NCI-H82 treated with DMSO at 0.1 percent for 48 hours (cell line): Measurements from ENCODE around the gene MBLAC1.

ENCODE experiments used
- DNase-seq: peaks from one replicate; lab custom pipeline; 2025; ENCODE audit not compliant: unreplicated experiment; lab: John Stamatoyannopoulos, UW

MBLAC1 gene

GRCh38 chr7:100095704-100096103 is 31.1 kb upstream of the MBLAC1 start:
- no peak for DNase-seq

GRCh38 chr7:100098913-100099312 is 27.9 kb upstream of the MBLAC1 start:
- no peak for DNase-seq

GRCh38 chr7:100099452-100099851 is 27.3 kb upstream of the MBLAC1 start:
- DNase-seq: no peak

- DNase-seq: peak; percentile 63
Measured at GRCh38 chr7:100100420-100101015, 26.2 kb upstream of the MBLAC1 start.

GRCh38 chr7:100101016-100101862 is 25.5 kb upstream of the MBLAC1 start, which contains the start of the genes AP4M1 and MCM7:
Gene AP4M1, plus strand, starts transcription at chr7:100101643. Its CDS starts 72 bp downstream, at chr7:100101715.
Gene MCM7, minus strand, starts transcription at chr7:100101397. Its CDS starts 103 bp downstream, at chr7:100101294.
- DNase-seq: peak; percentile 96

- no peak for DNase-seq
Measured at GRCh38 chr7:100102950-100103840, 23.6 kb upstream of the MBLAC1 start.

GRCh38 chr7:100105534-100105933 is 21.2 kb upstream of the MBLAC1 start:
- DNase-seq: no peak

- DNase-seq: no peak
Measured at GRCh38 chr7:100106633-100107032, 20.1 kb upstream of the MBLAC1 start.

- DNase-seq: no peak
Measured at GRCh38 chr7:100107125-100107737, 19.5 kb upstream of the MBLAC1 start.

GRCh38 chr7:100107890-100108289 is 18.9 kb upstream of the MBLAC1 start:
- no peak for DNase-seq

GRCh38 chr7:100109521-100110163 is 17.1 kb upstream of the MBLAC1 start:
- DNase-seq: no peak

- no peak for DNase-seq
Measured at GRCh38 chr7:100111156-100111555, 15.6 kb upstream of the MBLAC1 start.

GRCh38 chr7:100111914-100112313 is 14.9 kb upstream of the MBLAC1 start:
- DNase-seq: no peak

- no peak for DNase-seq
Measured at GRCh38 chr7:100115026-100115425, 11.7 kb upstream of the MBLAC1 start.

GRCh38 chr7:100118388-100119071 is 8.2 kb upstream of the MBLAC1 start:
- no peak for DNase-seq

- peak; percentile 87 for DNase-seq
Measured at GRCh38 chr7:100119072-100119969, 7.4 kb upstream of the MBLAC1 start, which contains the start of the genes CNPY4 and TAF6. Gene CNPY4, plus strand, starts transcription at chr7:100119634. Its CDS starts 111 bp downstream, at chr7:100119745. Gene TAF6, minus strand, starts transcription at chr7:100119358. Its CDS starts 5,149 bp downstream, at chr7:100114209.

GRCh38 chr7:100119970-100120732 is 6.6 kb upstream of the MBLAC1 start:
- DNase-seq: peak; percentile 28

GRCh38 chr7:100120733-100121036 is 6.1 kb upstream of the MBLAC1 start:
- DNase-seq: no peak
